PC-9 (cell line): Measurements from ENCODE around the gene MAP3K4. TPM values are rescaled to one million over a fixed set of nuclear protein-coding genes. Genes with fewer than 3 reads are reported as not detected.

Experiments
- BruUV-seq: library from RNA; stranded (reverse); fragments of 400-500 nt; replicated peaks from 2 replicates; lab custom pipeline; 2021; lab: Mats Ljungman, UMichigan
- CTCF ChIA-PET: fragments of 300-600 bp; sonication (Branson Sonifier 250); formaldehyde crosslinking; loops from one replicate; lab custom pipeline; 2022; ENCODE audit warnings: antibody characterized with exemption; lab: Charles Lee
- POLR2A ChIA-PET: fragments of 300-600 bp; sonication (Branson Sonifier 250); formaldehyde crosslinking; loops from one replicate; lab custom pipeline; 2022; ENCODE audit warnings: antibody characterized with exemption; ENCODE audit not compliant: unreplicated experiment; lab: Charles Lee
- DNase-seq, 2 experiments: peaks; one replicate each; pipeline versions ENCODE4 v3.0.0 to v3.0.0-alpha.2; 2015 to 2022; ENCODE audit warnings: mixed read lengths in 1 of 2
- H2AFZ ChIP-seq: fragments of 200-600 bp; sonication (generic); 2 replicates; pipeline ENCODE4 v1.8.1; 2017; ENCODE audit warnings: antibody characterized with exemption
- H3F3A ChIP-seq: fragments of 200-600 bp; sonication (generic); 2 replicates; pipeline ENCODE4 v1.8.1; 2017; ENCODE audit warnings: antibody characterized with exemption, mild to moderate bottlenecking, low read depth; ENCODE audit not compliant: insufficient read depth
- H3K27ac ChIP-seq: fragments of 200-600 bp; sonication (generic); 2 replicates; pipeline ENCODE4 v1.6.1; 2016; ENCODE audit warnings: mixed run types
- H3K27me3 ChIP-seq: fragments of 200-600 bp; sonication (generic); 2 replicates; pipeline ENCODE4 v1.6.1; 2016; ENCODE audit warnings: low read depth, mixed run types; ENCODE audit not compliant: insufficient read depth
- H3K36me3 ChIP-seq: fragments of 200-600 bp; sonication (generic); 2 replicates; pipeline ENCODE4 v1.6.1; 2016; ENCODE audit warnings: low read depth, mixed run types
- H3K4me1 ChIP-seq: fragments of 200-600 bp; sonication (generic); replicated peaks from 2 replicates; pipeline ENCODE4 v1.6.1; 2016; ENCODE audit warnings: mixed run types; ENCODE audit not compliant: insufficient read depth
- H3K4me2 ChIP-seq: fragments of 200-600 bp; sonication (generic); 2 replicates; pipeline ENCODE4 v1.6.1; 2017; ENCODE audit warnings: mixed run types
- H3K4me3 ChIP-seq: fragments of 200-600 bp; sonication (generic); 2 replicates; pipeline ENCODE4 v1.6.1; 2016; ENCODE audit warnings: mixed run types
- H3K79me2 ChIP-seq: fragments of 200-600 bp; sonication (generic); 2 replicates; pipeline ENCODE4 v1.6.1; 2017; ENCODE audit warnings: low read depth, mixed run types
- H3K9me2 ChIP-seq: fragments of 200-600 bp; sonication (generic); 2 replicates; pipeline ENCODE4 v1.8.1; 2017; ENCODE audit warnings: mild to moderate bottlenecking; ENCODE audit not compliant: insufficient read depth
- H3K9me3 ChIP-seq: fragments of 200-600 bp; sonication (generic); 2 replicates; pipeline ENCODE4 v1.8.1; 2016; ENCODE audit warnings: low read depth; ENCODE audit not compliant: insufficient read depth
- H4K20me1 ChIP-seq: fragments of 200-600 bp; sonication (generic); 2 replicates; pipeline ENCODE4 v1.8.1; 2017; ENCODE audit not compliant: insufficient read depth
- EZH2 ChIP-seq: fragments of 200-600 bp; sonication (generic); IDR thresholded peaks from 2 replicates; pipeline ENCODE4 v1.8.0; 2017; ENCODE audit warnings: antibody characterized with exemption, low read depth
- intact Hi-C: fragments of 100-400 bp; cut with micrococcal nuclease; formaldehyde crosslinking; loops from one replicate; pipeline ENCODE4 v1.10.0; 2022; ENCODE audit not compliant: unreplicated experiment
- total RNA-seq: library from RNA; stranded (reverse); gene quantifications from 2 replicates; pipeline ENCODE4 v1.2.3, GENCODE V29; 2021
- TF ChIP-seq, protein P1 (sequence below): fragments of 200-600 bp; sonication (generic); conservative IDR thresholded peaks from 2 replicates; pipeline ENCODE4 v1.6.1; 2017; ENCODE audit warnings: mixed run types, antibody characterized with exemption, mild to moderate bottlenecking, moderate library complexity

Gene MAP3K4
- total RNA-seq, 1 experiment from 2014 or later: 13.0 TPM

DNA sequence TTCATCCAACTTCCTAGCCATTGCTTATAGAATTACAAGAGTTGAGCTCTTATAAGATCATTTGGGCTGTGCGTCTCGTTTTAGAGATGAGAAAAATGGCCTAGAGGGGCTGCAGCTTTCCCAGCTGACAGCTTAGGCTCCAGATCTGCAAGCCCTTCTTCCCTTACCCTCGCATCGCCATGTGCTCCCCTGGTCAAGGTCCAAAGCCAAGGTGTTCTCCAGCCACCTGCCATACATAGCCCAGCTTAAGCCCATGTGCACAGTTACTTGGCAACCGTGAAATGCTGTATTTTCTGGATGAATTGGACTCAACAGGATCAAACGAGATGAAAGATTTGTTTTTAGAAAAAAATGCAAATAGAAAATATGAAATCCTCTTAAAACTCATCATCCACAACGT is 7.9 kb downstream of the MAP3K4 start:
- no peak for TF ChIP-seq EZH2
- TF ChIP-seq, protein P1, sequence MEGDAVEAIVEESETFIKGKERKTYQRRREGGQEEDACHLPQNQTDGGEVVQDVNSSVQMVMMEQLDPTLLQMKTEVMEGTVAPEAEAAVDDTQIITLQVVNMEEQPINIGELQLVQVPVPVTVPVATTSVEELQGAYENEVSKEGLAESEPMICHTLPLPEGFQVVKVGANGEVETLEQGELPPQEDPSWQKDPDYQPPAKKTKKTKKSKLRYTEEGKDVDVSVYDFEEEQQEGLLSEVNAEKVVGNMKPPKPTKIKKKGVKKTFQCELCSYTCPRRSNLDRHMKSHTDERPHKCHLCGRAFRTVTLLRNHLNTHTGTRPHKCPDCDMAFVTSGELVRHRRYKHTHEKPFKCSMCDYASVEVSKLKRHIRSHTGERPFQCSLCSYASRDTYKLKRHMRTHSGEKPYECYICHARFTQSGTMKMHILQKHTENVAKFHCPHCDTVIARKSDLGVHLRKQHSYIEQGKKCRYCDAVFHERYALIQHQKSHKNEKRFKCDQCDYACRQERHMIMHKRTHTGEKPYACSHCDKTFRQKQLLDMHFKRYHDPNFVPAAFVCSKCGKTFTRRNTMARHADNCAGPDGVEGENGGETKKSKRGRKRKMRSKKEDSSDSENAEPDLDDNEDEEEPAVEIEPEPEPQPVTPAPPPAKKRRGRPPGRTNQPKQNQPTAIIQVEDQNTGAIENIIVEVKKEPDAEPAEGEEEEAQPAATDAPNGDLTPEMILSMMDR: no peak
- POLR2A ChIA-PET: no interaction called here
- no peak overlapping the region for H2AFZ ChIP-seq
- no peak overlapping the region for H3K4me3 ChIP-seq
- peaks cover 9% of the 10 kb centered on the region for H4K20me1 ChIP-seq
- H3K79me2 ChIP-seq: peaks cover 23% of the 10 kb centered on the region
- intact Hi-C loops: no loop called here
- no peak for DNase-seq
- no peaks in the 10 kb centered on the region for H3F3A ChIP-seq
- CTCF ChIA-PET: no interaction called here
- BruUV-seq: no TSS peak
- H3K4me2 ChIP-seq: no peak overlapping the region
- H3K27me3 ChIP-seq: no peaks in the 10 kb centered on the region
- no peaks in the 10 kb centered on the region for H3K36me3 ChIP-seq
- H3K9me3 ChIP-seq: no peaks in the 10 kb centered on the region
- H3K4me1 ChIP-seq: no peaks in the 10 kb centered on the region
- H3K9me2 ChIP-seq: no peaks in the 10 kb centered on the region; the same call in 1 of the 2 replicates
- no peak overlapping the region for H3K27ac ChIP-seq

DNA sequence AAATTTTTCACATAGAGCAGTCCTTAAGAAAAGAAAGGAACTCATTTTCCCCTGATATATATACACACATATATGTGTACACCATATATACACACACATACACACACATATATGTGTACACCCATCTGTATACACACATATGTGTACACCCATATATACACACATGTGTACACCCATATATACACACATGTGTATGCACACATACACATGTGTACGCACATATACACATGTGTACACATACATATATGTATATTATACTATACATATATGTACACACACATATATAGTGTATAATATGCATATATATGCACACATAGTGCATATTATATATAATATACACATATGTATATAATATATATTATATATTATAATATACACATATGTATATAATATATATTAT is 9.1 kb downstream of the MAP3K4 start:
- DNase-seq: no peak
- Histone ChIP-seq H3K4me2 (no peak overlapping the region), H3K36me3 (no peaks in the 10 kb centered on the region), H4K20me1 (peaks cover 9% of the 10 kb centered on the region), H3K4me1 (no peaks in the 10 kb centered on the region), H3F3A (no peaks in the 10 kb centered on the region), H3K27ac (no peak overlapping the region), H3K79me2 (peaks cover 15% of the 10 kb centered on the region), H3K9me3 (no peaks in the 10 kb centered on the region), H3K4me3 (no peak overlapping the region), H3K27me3 (no peaks in the 10 kb centered on the region), H2AFZ (no peak overlapping the region), H3K9me2 (no peaks in the 10 kb centered on the region; the same call in 1 of the 2 replicates)
- no TSS peak for BruUV-seq
- no peak for TF ChIP-seq EZH2
- TF ChIP-seq, protein P1: no peak
- intact Hi-C loops: no loop called here
- ChIA-PET CTCF (no interaction called here), POLR2A (no interaction called here)

DNA sequence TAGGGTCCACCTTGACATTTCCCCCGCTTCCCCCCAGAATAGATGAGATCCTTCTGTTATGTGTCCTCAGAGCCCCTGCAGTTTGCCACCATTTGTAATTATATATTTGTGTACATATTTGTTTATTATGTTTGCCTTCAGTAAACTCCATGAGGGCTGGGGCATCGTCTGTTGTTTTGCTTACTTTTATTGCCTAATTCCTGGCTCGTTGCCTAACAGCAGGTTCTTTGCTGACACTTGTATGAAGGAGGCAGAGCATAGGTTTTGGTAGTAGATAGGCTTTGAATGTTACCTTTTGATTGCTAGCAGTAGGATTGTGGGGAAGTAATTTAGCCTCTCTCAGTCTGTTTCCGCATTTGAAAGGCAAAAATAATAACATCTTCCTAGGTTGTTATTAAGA is 9.9 kb downstream of the MAP3K4 start:
- no peaks in the 10 kb centered on the region for H3K36me3 ChIP-seq
- H3K4me2 ChIP-seq: no peak overlapping the region
- peaks cover 13% of the 10 kb centered on the region for H3K79me2 ChIP-seq
- no peaks in the 10 kb centered on the region for H3K27me3 ChIP-seq
- no TSS peak for BruUV-seq
- no peaks in the 10 kb centered on the region; the same call in 1 of the 2 replicates for H3K9me2 ChIP-seq
- no peaks in the 10 kb centered on the region for H3K9me3 ChIP-seq
- no peak overlapping the region for H2AFZ ChIP-seq
- intact Hi-C loops: no loop called here
- H3F3A ChIP-seq: no peaks in the 10 kb centered on the region
- no peaks in the 10 kb centered on the region for H3K4me1 ChIP-seq
- no peak overlapping the region for H3K27ac ChIP-seq
- no peak for DNase-seq
- peaks cover 9% of the 10 kb centered on the region for H4K20me1 ChIP-seq
- ChIA-PET CTCF (no interaction called here), POLR2A (no interaction called here)
- TF ChIP-seq EZH2: no peak
- TF ChIP-seq, protein P1: no peak
- H3K4me3 ChIP-seq: no peak overlapping the region
